ACC112 (cell line): Measurements from ENCODE around the gene SLC35B1.

Experiments used
- H2AFZ ChIP-seq: fragments of 200-600 bp; sonication (generic); one replicate; pipeline ENCODE4 v1.6.0; 2017; ENCODE audit warnings: antibody characterized with exemption, low read length; ENCODE audit not compliant: unreplicated experiment
- H3K27ac ChIP-seq: fragments of 200-600 bp; sonication (generic); 2 replicates; pipeline ENCODE4 v1.5.1; 2014; ENCODE audit warnings: low read depth, mild to moderate bottlenecking, antibody characterized with exemption, low read length, moderate library complexity
- H3K27me3 ChIP-seq: fragments of 200-600 bp; sonication (generic); 2 replicates; pipeline ENCODE4 v1.6.1; 2014; ENCODE audit warnings: mild to moderate bottlenecking, antibody characterized with exemption, low read length, moderate library complexity, mixed read lengths; ENCODE audit not compliant: insufficient read depth
- H3K36me3 ChIP-seq: fragments of 200-600 bp; sonication (generic); 2 replicates; pipeline ENCODE4 v1.6.1; 2016; ENCODE audit warnings: mild to moderate bottlenecking, antibody characterized with exemption, low read length, moderate library complexity, mixed read lengths; ENCODE audit not compliant: insufficient read depth
- H3K4me1 ChIP-seq: fragments of 200-600 bp; sonication (generic); one replicate; pipeline ENCODE4 v1.6.1; 2016; ENCODE audit warnings: low read length, mixed read lengths; ENCODE audit not compliant: insufficient read depth, unreplicated experiment, control insufficient read depth
- H3K4me3 ChIP-seq: fragments of 200-600 bp; sonication (generic); 2 replicates; pipeline ENCODE4 v1.5.1; 2014; ENCODE audit warnings: mild to moderate bottlenecking, low read depth, low read length
- H3K79me2 ChIP-seq: fragments of 200-600 bp; sonication (generic); one replicate; pipeline ENCODE4 v1.6.0; 2016; ENCODE audit warnings: low read length; ENCODE audit not compliant: control insufficient read depth, unreplicated experiment, insufficient read depth

SLC35B1 gene

GRCh38 chr17:49716668-49717364, 9.1 kb upstream of the SLC35B1 start:
- no peak overlapping the region for H3K27ac ChIP-seq
- H3K36me3 ChIP-seq = no peaks in the 10 kb centered on the region
- no peak overlapping the region for H2AFZ ChIP-seq
- H3K4me1 ChIP-seq = no peaks in the 10 kb centered on the region
- no peaks in the 10 kb centered on the region for H3K27me3 ChIP-seq
- no peaks in the 10 kb centered on the region for H3K79me2 ChIP-seq
- no peak overlapping the region for H3K4me3 ChIP-seq

- Histone ChIP-seq H3K79me2 (no peaks in the 10 kb centered on the region), H3K4me1 (no peaks in the 10 kb centered on the region), H3K27ac (no peak overlapping the region), H3K4me3 (no peak overlapping the region), H2AFZ (no peak overlapping the region), H3K36me3 (no peaks in the 10 kb centered on the region), H3K27me3 (no peaks in the 10 kb centered on the region)
These were observed 8.0 kb upstream of the SLC35B1 start for GRCh38 chr17:49715717-49716279.

GRCh38 chr17:49715216-49715615, 7.5 kb upstream of the SLC35B1 start:
- Histone ChIP-seq H3K27me3 (no peaks in the 10 kb centered on the region), H3K27ac (no peak overlapping the region), H3K36me3 (no peaks in the 10 kb centered on the region), H3K4me3 (no peak overlapping the region), H3K79me2 (no peaks in the 10 kb centered on the region), H3K4me1 (no peaks in the 10 kb centered on the region), H2AFZ (no peak overlapping the region)

GRCh38 chr17:49708515-49709183, 885 bp upstream of the SLC35B1 start:
- peaks cover 10% of the 10 kb centered on the region; the same call in 1 of the 2 replicates for H3K36me3 ChIP-seq
- peak overlapping the region; percentile 95 for H2AFZ ChIP-seq
- no peak overlapping the region for H3K27ac ChIP-seq
- no peaks in the 10 kb centered on the region for H3K27me3 ChIP-seq
- H3K4me1 ChIP-seq = peaks cover 14% of the 10 kb centered on the region
- peak overlapping the region; percentile 83 for H3K4me3 ChIP-seq
- H3K79me2 ChIP-seq = peaks cover 17% of the 10 kb centered on the region

GRCh38 chr17:49707246-49707607, 537 bp downstream of the SLC35B1 start:
- Histone ChIP-seq H3K4me1 (peaks cover 14% of the 10 kb centered on the region), H2AFZ (no peak overlapping the region), H3K27me3 (no peaks in the 10 kb centered on the region), H3K36me3 (peaks cover 10% of the 10 kb centered on the region; the same call in 1 of the 2 replicates), H3K4me3 (peak overlapping the region; percentile 83), H3K27ac (peak overlapping the region; percentile 86; the same call in 1 of the 2 replicates), H3K79me2 (peaks cover 17% of the 10 kb centered on the region)

GRCh38 chr17:49705254-49705653, 2.5 kb downstream of the SLC35B1 start:
- Histone ChIP-seq H3K27me3 (no peaks in the 10 kb centered on the region), H3K27ac (no peak overlapping the region), H3K79me2 (peaks cover 17% of the 10 kb centered on the region), H2AFZ (no peak overlapping the region), H3K4me1 (peaks cover 14% of the 10 kb centered on the region), H3K36me3 (peaks cover 19% of the 10 kb centered on the region; the same call in 1 of the 2 replicates), H3K4me3 (no peak overlapping the region)

GRCh38 chr17:49703557-49704277, 4.0 kb downstream of the SLC35B1 start:
- Histone ChIP-seq H3K4me3 (no peak overlapping the region), H3K27me3 (no peaks in the 10 kb centered on the region), H3K27ac (no peak overlapping the region), H2AFZ (no peak overlapping the region), H3K4me1 (peaks cover 10% of the 10 kb centered on the region), H3K36me3 (peaks cover 19% of the 10 kb centered on the region; the same call in 1 of the 2 replicates), H3K79me2 (peaks cover 17% of the 10 kb centered on the region)

- Histone ChIP-seq H2AFZ (no peak overlapping the region), H3K4me1 (no peaks in the 10 kb centered on the region), H3K4me3 (no peak overlapping the region), H3K27me3 (no peaks in the 10 kb centered on the region), H3K27ac (no peak overlapping the region), H3K36me3 (peaks cover 19% of the 10 kb centered on the region; the same call in 1 of the 2 replicates), H3K79me2 (peaks cover 3% of the 10 kb centered on the region)
These were observed 6.8 kb downstream of the SLC35B1 start for GRCh38 chr17:49700960-49701359.

GRCh38 chr17:49699966-49700575, 7.7 kb downstream of the SLC35B1 start:
- Histone ChIP-seq H3K27me3 (no peaks in the 10 kb centered on the region), H3K36me3 (peaks cover 19% of the 10 kb centered on the region; the same call in 1 of the 2 replicates), H3K4me3 (no peak overlapping the region), H3K27ac (no peak overlapping the region), H2AFZ (no peak overlapping the region), H3K79me2 (no peaks in the 10 kb centered on the region), H3K4me1 (no peaks in the 10 kb centered on the region)

GRCh38 chr17:49698005-49698404, 9.8 kb downstream of the SLC35B1 start:
- no peak overlapping the region for H3K27ac ChIP-seq

More at GRCh38 chr17:49698005-49698404, 9.8 kb downstream of the SLC35B1 start:
- Histone ChIP-seq H2AFZ (no peak overlapping the region), H3K4me1 (no peaks in the 10 kb centered on the region), H3K36me3 (peaks cover 9% of the 10 kb centered on the region; the same call in 1 of the 2 replicates), H3K79me2 (no peaks in the 10 kb centered on the region), H3K4me3 (no peak overlapping the region), H3K27me3 (no peaks in the 10 kb centered on the region)
